PFSK-1 (cell line): ENCODE measurements around the gene EIPR1.

Experiments
- FOXP2 ChIP-seq: optimal IDR thresholded peaks from 2 replicates; pipeline ENCODE3; 2011; ENCODE audit warnings: borderline replicate concordance, control low read depth, inconsistent platforms; ENCODE audit not compliant: insufficient read depth; ENCODE audit errors: extremely low read length, extremely low read depth
- POLR2AphosphoS5 ChIP-seq: IDR thresholded peaks from 2 replicates; pipeline ENCODE4 v1.6.1; 2012; ENCODE audit warnings: low read depth, mild to moderate bottlenecking, control low read depth, low read length, moderate library complexity
- REST ChIP-seq, 2 experiments: IDR thresholded peaks; 2 replicates each; pipeline versions ENCODE4 v1.6.1 to v1.8.0; 2011 to 2012; ENCODE audit warnings: low read depth in 2 of 2, low read length in 2 of 2, control low read depth in 1 of 2, inconsistent platforms in 1 of 2, mild to moderate bottlenecking in 1 of 2, moderate library complexity in 1 of 2; ENCODE audit not compliant: insufficient read depth in 1 of 2
- SIN3A ChIP-seq: IDR thresholded peaks from 2 replicates; pipeline ENCODE4 v1.6.1; 2012; ENCODE audit warnings: mild to moderate bottlenecking, low read length, moderate library complexity, borderline replicate concordance; ENCODE audit not compliant: insufficient read depth
- TAF1 ChIP-seq: IDR thresholded peaks from 2 replicates; pipeline ENCODE4 v1.6.1; 2012; ENCODE audit warnings: low read length, control low read depth, borderline replicate concordance; ENCODE audit not compliant: insufficient read depth

EIPR1 gene

GRCh38 chr2:3317871-3318590 is 59.6 kb downstream of the EIPR1 start:
- TF ChIP-seq POLR2AphosphoS5 = no peak
- TF ChIP-seq FOXP2 = no peak
- TF ChIP-seq REST (IDR thresholded peaks at IDR 0.05; ENCODE audit: insufficient read depth in 1 of 2, low read depth in 2 of 2, low read length in 2 of 2) = no peak
- no peak for TF ChIP-seq SIN3A
- no peak for TF ChIP-seq TAF1

GRCh38 chr2:3317277-3317685 is 60.3 kb downstream of the EIPR1 start:
- TF ChIP-seq TAF1 (no peak), FOXP2 (no peak), POLR2AphosphoS5 (no peak), SIN3A (no peak), REST (IDR thresholded peaks at IDR 0.05; ENCODE audit: insufficient read depth in 1 of 2, low read depth in 2 of 2, low read length in 2 of 2) (no peak)

GRCh38 chr2:3316456-3317276 is 61.0 kb downstream of the EIPR1 start:
- no peak for TF ChIP-seq SIN3A
- TF ChIP-seq FOXP2 = no peak
- no peak for TF ChIP-seq TAF1
- TF ChIP-seq REST (IDR thresholded peaks at IDR 0.05; ENCODE audit: insufficient read depth in 1 of 2, low read depth in 2 of 2, low read length in 2 of 2) = no peak
- no peak for TF ChIP-seq POLR2AphosphoS5

DNA sequence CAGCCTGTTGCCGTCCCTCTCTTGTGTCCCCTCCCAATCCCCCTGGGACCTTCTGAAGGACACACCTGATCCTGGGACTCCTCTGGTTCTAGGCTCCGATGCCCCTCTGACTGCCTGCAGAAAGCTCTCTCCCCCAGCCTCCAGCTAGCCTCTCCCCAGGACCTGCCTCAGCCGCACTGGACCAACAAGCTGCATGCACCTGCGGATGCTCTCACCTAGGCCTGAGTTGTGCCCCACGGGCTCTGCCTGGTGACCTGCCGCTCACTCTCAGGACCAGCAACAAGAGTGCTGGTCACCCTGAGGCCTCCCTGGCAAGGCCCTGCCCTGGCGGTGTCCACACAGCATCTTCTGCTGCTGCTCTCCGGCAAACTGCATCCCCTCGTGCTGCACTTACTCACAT is 63.0 kb downstream of the EIPR1 start:
- TF ChIP-seq SIN3A (no peak), FOXP2 (no peak), REST (IDR thresholded peaks at IDR 0.05; ENCODE audit: insufficient read depth in 1 of 2, low read depth in 2 of 2, low read length in 2 of 2) (no peak), TAF1 (no peak)
